Measurements from ENCODE around the gene SERGEF.

DNA sequence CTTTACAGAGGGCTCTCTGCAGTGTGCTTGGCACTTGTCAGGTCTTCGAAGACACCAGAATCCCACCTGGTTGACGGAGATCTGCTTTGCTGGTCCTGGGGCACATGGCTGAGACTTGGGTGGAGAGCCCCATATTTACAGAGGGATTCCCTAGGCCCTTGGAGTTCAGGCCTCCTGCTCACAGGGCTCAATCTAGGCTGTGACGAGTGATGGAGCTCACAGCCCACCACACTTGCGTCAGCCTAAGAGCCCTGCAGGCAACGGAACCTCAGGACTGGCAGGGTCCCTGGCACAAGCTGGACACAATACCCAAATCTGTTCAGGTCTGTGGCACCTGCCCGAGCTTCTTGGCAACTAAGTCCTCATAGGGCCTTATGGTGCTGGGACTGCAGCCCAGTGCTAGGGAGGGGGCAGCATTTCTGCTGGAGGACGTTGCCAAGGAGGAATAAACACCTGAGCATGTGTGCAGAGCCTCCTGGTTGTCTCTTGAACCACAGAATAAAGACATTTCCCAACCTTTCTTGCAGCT lies 219.1 kb downstream of the SERGEF start:
- no peak for TF ChIP-seq EZH2 (optimal IDR thresholded peaks at IDR 0.05; ENCODE audit: low read depth, low read length)
- TF ChIP-seq, protein P1, sequence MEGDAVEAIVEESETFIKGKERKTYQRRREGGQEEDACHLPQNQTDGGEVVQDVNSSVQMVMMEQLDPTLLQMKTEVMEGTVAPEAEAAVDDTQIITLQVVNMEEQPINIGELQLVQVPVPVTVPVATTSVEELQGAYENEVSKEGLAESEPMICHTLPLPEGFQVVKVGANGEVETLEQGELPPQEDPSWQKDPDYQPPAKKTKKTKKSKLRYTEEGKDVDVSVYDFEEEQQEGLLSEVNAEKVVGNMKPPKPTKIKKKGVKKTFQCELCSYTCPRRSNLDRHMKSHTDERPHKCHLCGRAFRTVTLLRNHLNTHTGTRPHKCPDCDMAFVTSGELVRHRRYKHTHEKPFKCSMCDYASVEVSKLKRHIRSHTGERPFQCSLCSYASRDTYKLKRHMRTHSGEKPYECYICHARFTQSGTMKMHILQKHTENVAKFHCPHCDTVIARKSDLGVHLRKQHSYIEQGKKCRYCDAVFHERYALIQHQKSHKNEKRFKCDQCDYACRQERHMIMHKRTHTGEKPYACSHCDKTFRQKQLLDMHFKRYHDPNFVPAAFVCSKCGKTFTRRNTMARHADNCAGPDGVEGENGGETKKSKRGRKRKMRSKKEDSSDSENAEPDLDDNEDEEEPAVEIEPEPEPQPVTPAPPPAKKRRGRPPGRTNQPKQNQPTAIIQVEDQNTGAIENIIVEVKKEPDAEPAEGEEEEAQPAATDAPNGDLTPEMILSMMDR (IDR thresholded peaks at IDR 0.05; ENCODE audit: low read length): no peak
- no peak for TF ChIP-seq EZH2phosphoT487 (IDR thresholded peaks at IDR 0.05; ENCODE audit: low read length)
